Epidermal melanocyte (primary cell): Measurements from ENCODE around the gene LYPD1.
"Not testable (repeated sequence)": the region's sequence is repeated elsewhere in the genome, so short reads cannot be mapped to it uniquely, and the experiment has no call there.

Experiments used
- DNase-seq: peaks from one replicate; pipeline ENCODE4 v3.0.0; 2011; ENCODE audit warnings: low spot score; ENCODE audit not compliant: insufficient read length

LYPD1 gene

GRCh38 chr2:132669908-132670495 is at the start of gene LYPD1:
TSS of gene LYPD1 (minus strand) at chr2:132670205. CDS start at chr2:132669932, 273 bp downstream.
- DNase-seq, result no peak

DNA sequence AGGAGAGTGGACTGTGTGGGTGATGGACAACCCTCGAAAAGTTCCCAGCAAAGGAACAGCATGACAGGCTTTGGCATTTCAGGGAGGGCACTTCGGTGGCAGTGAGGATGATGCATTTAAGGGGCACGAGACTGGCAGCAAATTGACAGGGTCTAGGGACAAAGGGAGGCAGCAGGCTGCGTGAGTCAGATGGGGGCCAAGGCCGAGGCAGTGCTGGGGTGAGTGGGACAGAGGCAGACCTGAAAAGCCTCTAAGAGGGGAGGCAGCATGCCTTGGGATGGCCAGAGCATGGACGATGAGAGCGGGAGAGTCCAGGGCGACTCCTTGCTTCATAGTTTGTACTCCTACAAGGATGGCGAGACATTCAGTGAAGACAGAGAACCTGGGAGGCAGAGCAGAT is 49.5 kb upstream of the LYPD1 start:
- DNase-seq, result no peak

GRCh38 chr2:132716954-132717353 is 46.9 kb upstream of the LYPD1 start:
- DNase-seq, result no peak

DNA sequence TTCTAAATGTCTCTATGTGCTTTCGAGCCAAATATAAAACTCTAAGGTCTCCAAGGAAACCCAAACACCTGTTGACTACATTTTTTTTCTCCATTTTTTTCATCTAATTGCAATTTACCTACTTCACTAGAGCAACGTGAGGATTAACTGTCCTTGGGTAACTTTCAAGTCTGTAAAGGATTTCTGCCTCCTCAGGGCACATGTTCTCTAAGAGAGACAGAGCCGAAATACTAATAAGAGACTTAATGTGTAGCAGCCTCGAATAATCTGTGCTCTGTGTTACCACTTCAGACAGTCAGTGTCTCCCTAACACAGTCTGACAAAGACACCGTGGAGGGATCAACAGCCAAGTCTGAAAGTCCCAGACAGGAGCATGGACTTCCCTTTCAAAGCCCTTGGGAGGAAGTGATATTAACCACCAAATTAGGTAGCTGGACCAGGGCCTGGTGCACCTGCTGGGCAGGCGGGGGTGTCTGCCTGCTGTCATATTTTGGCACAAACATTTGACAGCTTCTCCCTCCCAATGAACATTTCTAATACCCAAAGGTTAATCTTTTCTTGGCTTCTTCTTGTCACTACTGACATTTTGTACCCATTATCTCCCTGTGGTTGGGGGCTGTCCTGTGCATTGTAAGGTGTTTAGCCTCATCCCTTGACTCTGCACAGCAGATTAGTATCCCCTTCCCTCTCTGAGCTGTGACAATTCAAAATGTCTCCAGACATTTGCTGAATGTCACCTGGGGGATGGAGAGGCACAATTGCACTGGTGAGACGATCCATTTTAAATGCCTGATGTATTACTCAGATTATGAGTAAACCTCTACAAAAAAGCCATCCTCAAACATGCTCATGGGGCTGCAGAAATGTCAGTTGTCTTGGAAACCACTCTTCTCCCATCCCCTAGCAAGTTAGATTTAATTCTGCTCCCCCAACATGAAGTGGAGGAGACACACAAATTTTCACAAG is 45.7 kb upstream of the LYPD1 start:
- DNase-seq, result no peak

DNA sequence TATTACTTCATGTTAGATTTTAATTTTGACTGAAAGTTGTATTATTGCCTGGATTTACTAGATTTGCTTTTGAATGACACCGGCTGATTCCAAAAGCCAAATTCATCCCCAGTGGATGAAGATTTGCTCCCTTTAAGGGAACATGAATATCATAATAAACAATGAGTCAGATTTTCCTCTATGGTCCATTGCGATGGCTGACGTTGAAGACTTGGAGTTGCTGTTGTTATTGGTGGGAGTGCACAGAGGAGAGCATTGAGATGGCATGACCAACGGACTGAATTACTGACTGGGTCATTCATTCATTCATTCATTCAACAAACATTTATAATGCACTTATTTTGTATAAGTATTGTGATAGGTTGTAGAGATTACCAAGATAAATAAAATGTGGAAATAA is 33.4 kb upstream of the LYPD1 start:
- no peak for DNase-seq

GRCh38 chr2:132701810-132702209 is 31.8 kb upstream of the LYPD1 start:
- DNase-seq, result no peak

DNA sequence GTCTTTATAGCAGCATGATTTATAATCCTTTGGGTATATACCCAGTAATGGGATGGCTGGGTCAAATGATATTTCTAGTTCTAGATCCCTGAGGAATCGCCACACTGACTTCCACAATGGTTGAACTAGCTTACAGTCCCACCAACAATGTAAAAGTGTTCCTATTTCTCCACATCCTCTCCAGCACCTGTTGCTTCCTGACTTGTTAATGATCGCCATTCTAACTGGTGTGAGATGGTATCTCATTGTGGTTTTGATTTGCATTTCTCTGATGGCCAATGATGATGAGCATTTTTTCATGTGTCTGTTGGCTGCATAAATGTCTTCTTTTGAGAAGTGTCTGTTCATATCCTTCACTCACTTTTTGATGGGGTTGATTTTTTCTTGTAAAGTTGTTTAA is 29.8 kb upstream of the LYPD1 start:
- not testable (repeated sequence) for DNase-seq

DNA sequence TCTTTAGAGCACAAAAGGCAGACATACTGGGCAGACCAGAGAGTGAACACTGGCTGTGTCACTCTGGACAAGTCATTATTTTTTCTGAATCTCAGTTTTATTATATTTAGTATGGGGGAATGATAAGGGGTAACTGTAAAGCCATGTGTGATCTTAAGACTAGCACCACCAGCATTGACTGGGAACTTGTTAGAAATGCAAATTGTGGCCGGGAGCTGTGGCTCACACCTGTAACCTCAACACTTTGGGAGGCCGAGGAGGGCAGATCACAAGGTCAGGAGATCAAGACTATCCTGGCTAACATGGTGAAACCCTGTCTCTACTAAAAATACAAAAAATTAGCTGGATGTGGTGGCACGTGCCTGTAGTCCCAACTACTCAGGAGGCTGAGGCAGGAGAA is 28.3 kb upstream of the LYPD1 start:
- DNase-seq, result not testable (repeated sequence)

DNA sequence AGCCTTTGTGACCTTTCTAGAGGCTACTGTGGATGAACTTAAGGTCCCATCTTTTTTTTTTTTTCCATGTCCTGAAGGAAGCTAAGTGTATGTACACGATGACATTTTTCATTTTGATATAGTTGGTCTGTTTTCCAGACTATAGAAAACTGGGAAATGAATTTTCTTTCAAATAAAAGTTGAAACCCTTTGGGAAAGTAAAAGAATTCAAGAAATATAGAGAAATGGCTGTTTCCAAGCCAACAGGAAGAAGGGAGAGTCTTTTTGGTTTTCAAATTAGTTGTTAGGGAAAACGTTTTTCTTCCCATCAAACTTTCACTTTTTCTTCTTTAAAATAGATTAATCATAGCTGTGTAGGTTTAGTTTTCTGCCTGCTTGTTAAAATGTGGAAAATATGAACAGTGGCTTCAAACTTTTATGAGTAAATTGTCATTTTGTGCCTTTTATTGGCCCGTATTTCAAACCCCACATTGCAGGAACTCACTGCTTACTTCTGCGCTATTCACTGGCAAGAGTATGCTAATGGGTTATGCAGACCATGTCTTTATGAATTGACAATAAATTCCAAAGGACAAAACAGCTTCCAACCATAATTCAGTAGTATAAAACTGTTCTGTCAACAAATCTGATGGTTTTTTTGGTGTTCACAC is 27.7 kb upstream of the LYPD1 start:
- no peak for DNase-seq

GRCh38 chr2:132692816-132693215 is 22.8 kb upstream of the LYPD1 start:
- DNase-seq, result no peak

GRCh38 chr2:132691556-132691955 is 21.6 kb upstream of the LYPD1 start:
- no peak for DNase-seq

GRCh38 chr2:132690664-132691303 is 20.8 kb upstream of the LYPD1 start:
- DNase-seq, result no peak

DNA sequence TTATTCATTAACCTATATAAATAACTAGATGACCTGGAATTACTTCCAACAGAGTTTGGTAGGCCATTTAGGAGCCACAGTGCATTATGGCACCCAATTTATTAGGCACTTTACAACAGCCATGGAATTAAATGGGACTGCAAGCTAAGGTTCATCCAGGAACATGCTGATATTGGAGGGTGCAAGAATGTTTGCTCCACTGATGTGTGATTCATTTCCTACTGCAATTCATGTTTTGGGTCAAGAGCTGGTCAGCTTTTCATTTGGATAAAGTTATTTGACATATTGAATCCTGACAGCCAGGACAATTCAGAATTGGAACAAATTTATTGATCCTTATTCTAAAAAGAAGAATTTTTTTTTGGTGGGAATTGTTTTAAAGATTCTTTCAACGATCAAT is 11.8 kb upstream of the LYPD1 start:
- DNase-seq, result no peak

- DNase-seq, result no peak
Observed at GRCh38 chr2:132680544-132680943, 10.5 kb upstream of the LYPD1 start.

DNA sequence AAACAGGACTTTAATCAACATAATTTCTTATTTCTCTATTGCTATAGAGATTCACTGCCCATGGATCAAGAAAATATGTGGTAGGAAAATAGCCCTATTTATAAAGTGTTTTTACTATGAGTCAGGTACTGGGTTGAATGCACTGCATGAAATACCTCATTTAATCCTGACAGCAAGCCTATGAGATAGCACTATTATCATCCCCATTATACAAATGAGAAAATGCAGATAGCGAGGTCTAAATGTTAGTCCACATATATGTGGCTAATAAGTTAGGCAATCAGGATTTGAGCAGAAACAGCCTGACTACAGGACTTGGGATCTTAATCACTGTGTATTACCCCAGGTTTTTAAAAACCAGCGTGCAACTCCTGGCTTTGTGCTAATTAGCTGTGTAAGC is 8.5 kb upstream of the LYPD1 start:
- no peak for DNase-seq

- DNase-seq, result no peak
Observed at GRCh38 chr2:132677661-132678060, 7.7 kb upstream of the LYPD1 start.

DNA sequence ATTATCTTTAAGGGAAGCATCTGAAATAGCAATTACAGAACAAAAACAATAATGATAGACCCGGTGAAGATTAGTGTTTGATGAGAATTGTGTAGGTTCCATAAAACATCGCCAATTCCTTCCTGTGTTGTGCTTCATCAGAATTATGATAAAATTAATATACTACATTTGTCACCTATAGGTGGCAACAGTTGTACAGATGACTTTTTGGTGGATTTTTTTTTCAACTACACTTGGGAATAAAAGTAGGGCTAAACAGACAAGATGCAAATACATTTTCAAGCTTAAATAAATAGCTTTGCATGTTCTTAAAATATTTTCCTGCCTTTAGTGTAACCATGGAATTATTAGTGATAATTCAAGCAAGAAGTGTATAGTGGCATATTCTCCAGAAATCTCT is 7.0 kb upstream of the LYPD1 start:
- no peak for DNase-seq

GRCh38 chr2:132671151-132671835 is 1.3 kb upstream of the LYPD1 start:
- no peak for DNase-seq

- DNase-seq, result no peak
Observed at GRCh38 chr2:132670496-132671150, 618 bp upstream of the LYPD1 start.

DNA sequence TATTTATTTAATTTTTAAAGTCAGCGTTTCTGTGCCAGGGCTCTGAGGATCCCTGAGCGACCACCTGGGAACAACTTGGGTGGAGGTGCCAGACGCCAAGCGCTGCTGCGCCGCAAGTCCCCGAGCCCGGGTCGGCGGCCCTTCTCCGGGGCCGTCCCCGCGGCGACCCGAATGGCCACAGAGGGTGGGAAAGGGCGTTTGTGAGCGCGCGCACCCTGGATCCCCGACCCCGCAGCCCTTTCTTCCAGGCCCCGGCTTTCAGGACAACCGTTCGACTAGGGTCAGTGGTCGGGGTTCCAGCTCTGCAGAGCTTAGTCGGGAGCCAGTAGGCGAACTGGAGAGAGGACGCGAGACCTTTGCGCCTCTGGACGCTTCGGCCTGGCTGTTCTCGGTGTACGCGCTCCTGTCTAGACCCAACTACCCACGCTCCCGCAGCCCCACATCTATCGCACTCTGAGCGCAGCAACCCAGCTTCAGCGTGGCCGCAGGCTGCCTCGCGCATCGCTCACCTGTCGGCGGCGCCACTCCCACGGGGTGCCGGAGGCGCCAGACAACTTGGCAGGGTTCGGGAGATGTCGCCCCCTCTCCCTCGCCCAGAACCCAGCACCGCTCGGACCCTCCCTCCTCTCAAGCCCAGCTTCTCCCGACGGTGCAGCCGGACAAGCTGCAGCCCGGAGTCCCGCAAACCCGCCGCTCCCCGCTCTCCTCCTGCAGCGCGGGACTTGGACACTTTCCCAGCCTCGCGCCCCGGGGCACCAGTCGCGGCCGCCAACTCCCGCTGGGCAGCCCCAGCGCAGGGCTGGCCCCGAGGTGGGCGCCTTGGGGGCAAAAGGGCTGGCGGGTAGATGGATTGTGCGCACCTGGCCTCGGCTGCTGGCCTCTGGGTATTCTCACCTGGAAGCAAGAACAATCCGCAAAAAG is 758 bp downstream of the LYPD1 start:
- DNase-seq, result no peak
